ENCODE measurements around the gene SERPINF2.

Gene SERPINF2

DNA sequence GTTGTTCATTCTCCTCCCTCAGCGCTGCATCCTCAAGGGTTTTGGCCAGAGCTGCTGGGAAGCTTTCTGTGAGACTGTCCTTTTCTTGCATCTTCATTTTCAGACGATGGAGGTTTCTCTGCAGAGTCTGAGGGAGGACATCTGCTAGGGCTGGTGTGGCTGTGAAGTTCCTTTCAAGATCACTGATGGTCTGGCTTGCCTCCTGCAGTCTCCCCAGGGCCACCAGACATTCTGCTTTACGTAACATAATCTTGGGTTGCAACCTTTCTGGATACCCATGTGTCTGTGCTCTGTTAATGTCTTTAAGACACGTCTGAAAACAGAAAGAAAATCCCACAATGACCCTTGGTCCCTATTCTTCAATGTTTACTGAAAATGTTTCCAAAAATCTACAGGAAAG, 58.0 kb downstream of the SERPINF2 start:
- no peak overlapping the region for H2BK5ac ChIP-seq (ENCODE audit: low read depth, low read length, poor library complexity)
- no peaks in the 10 kb centered on the region for H3K9me3 ChIP-seq (ENCODE audit: insufficient read depth, low read depth, low read length)
- H3K79me1 ChIP-seq (ENCODE audit: low read length) = no peaks in the 10 kb centered on the region
- WGBS (ENCODE audit: extremely low coverage, insufficient coverage, insufficient read length) = no CpG with 5 or more reads among the region's 4 CpGs
- no peak overlapping the region for H4K12ac ChIP-seq (ENCODE audit: low read depth, low read length)
- H2BK120ac ChIP-seq (ENCODE audit: insufficient read depth, low read length, poor library complexity) = no peak overlapping the region
- H3K4me3 ChIP-seq (ENCODE audit: low read depth, low read length) = no peak overlapping the region
- H3K18ac ChIP-seq (ENCODE audit: low read length) = no peak overlapping the region
- H3K27me3 ChIP-seq (ENCODE audit: insufficient read depth, low read length) = no peaks in the 10 kb centered on the region
- no peak overlapping the region for H3K9ac ChIP-seq (ENCODE audit: low read length)
- no peak overlapping the region for H4K91ac ChIP-seq (ENCODE audit: low read depth, low read length)
- no peak for DNase-seq
- no peak overlapping the region for H3K27ac ChIP-seq (ENCODE audit: low read depth, low read length)
- no peak overlapping the region for H2AK5ac ChIP-seq (ENCODE audit: low read length)
- no peak overlapping the region for H3K23ac ChIP-seq (ENCODE audit: low read length)
- H3K36me3 ChIP-seq (ENCODE audit: control insufficient read depth in 1 of 2, insufficient read depth in 2 of 2, low read length in 2 of 2) = peaks cover 20 to 22% of the 10 kb centered on the region in 2 experiments
- no peak overlapping the region for H2AFZ ChIP-seq (ENCODE audit: insufficient read depth, low read length, poor library complexity)
- no peak overlapping the region for H3K4ac ChIP-seq (ENCODE audit: low read depth, low read length)
- no peak overlapping the region for H4K8ac ChIP-seq (ENCODE audit: low read depth, low read length)
- H2BK12ac ChIP-seq (ENCODE audit: low read length) = no peak overlapping the region
- peaks cover 3% of the 10 kb centered on the region in 2 experiments for H3K4me1 ChIP-seq (ENCODE audit: control insufficient read depth in 1 of 2, insufficient read depth in 2 of 2, low read length in 2 of 2)
- no peaks in the 10 kb centered on the region for H3K79me2 ChIP-seq (ENCODE audit: control insufficient read depth, insufficient read depth, low read length, poor library complexity)
- no peak overlapping the region for H3K14ac ChIP-seq (ENCODE audit: low read length)
- no peak overlapping the region for H3K4me2 ChIP-seq (ENCODE audit: low read length)

DNA sequence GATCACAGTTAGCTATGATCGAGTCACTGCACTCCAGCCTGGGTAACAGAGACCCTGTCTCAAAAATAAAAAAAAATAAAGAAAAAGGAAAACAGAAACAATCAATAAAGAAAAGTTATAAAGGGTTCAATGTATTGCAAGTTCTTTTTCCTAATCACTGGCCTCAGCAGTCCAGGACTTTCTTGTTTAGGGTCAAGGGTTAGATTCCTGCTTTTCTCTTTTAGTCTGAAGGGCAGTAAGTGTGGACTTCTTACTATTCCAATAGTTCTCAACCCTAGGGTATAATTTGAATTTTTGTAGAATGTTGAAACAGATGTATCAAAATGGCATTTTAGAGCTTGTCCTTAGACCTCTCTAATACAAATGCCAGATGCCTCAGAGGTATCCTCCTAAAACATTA, 59.8 kb downstream of the SERPINF2 start:
- Histone ChIP-seq H3K18ac (ENCODE audit: low read length) (no peak overlapping the region), H2BK5ac (ENCODE audit: low read depth, low read length, poor library complexity) (no peak overlapping the region), H3K4me2 (ENCODE audit: low read length) (no peak overlapping the region), H3K27me3 (ENCODE audit: insufficient read depth, low read length) (no peaks in the 10 kb centered on the region), H3K4ac (ENCODE audit: low read depth, low read length) (no peak overlapping the region), H3K9me3 (ENCODE audit: insufficient read depth, low read depth, low read length) (no peaks in the 10 kb centered on the region), H3K36me3 (ENCODE audit: control insufficient read depth in 1 of 2, insufficient read depth in 2 of 2, low read length in 2 of 2) (peaks cover 22 to 23% of the 10 kb centered on the region in 2 experiments), H4K12ac (ENCODE audit: low read depth, low read length) (no peak overlapping the region), H3K9ac (ENCODE audit: low read length) (no peak overlapping the region), H3K79me1 (ENCODE audit: low read length) (no peaks in the 10 kb centered on the region), H3K27ac (ENCODE audit: low read depth, low read length) (no peak overlapping the region), H2AK5ac (ENCODE audit: low read length) (no peak overlapping the region), H3K79me2 (ENCODE audit: control insufficient read depth, insufficient read depth, low read length, poor library complexity) (no peaks in the 10 kb centered on the region), H3K14ac (ENCODE audit: low read length) (no peak overlapping the region), H2AFZ (ENCODE audit: insufficient read depth, low read length, poor library complexity) (no peak overlapping the region), H3K4me3 (ENCODE audit: low read depth, low read length) (no peak overlapping the region), H4K91ac (ENCODE audit: low read depth, low read length) (no peak overlapping the region), H3K23ac (ENCODE audit: low read length) (no peak overlapping the region), H4K8ac (ENCODE audit: low read depth, low read length) (no peak overlapping the region), H2BK120ac (ENCODE audit: insufficient read depth, low read length, poor library complexity) (no peak overlapping the region), H3K4me1 (ENCODE audit: control insufficient read depth in 1 of 2, insufficient read depth in 2 of 2, low read length in 2 of 2) (peaks cover 3% of the 10 kb centered on the region in 2 experiments), H2BK12ac (ENCODE audit: low read length) (no peak overlapping the region)
- no CpG with 5 or more reads among the region's 1 CpG for WGBS (ENCODE audit: extremely low coverage, insufficient coverage, insufficient read length)
- DNase-seq = no peak

DNA sequence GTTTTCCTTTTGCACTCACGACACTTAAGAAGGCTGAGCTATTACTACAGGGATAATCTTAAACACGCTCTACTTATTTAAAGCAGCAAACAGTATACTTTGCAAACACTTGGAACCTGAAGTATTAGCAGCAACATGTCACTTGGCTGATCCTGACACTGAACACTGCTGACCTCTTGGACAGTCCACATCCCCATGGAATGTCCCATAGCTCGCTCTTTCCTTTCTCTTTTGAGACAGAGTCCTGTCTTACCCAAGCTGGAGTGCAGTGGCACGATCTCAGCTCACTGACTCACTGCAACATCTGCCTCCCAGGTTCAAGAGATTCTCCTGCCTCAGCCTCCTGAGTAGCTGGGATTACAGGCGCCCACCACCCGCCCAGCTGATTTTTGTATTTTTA, 60.6 kb downstream of the SERPINF2 start:
- no peak overlapping the region for H2BK120ac ChIP-seq (ENCODE audit: insufficient read depth, low read length, poor library complexity)
- H3K18ac ChIP-seq (ENCODE audit: low read length) = no peak overlapping the region
- no peak overlapping the region for H3K4me2 ChIP-seq (ENCODE audit: low read length)
- no peak overlapping the region for H3K9ac ChIP-seq (ENCODE audit: low read length)
- no peak overlapping the region for H4K8ac ChIP-seq (ENCODE audit: low read depth, low read length)
- peaks cover 22 to 25% of the 10 kb centered on the region in 2 experiments for H3K36me3 ChIP-seq (ENCODE audit: control insufficient read depth in 1 of 2, insufficient read depth in 2 of 2, low read length in 2 of 2)
- no peak overlapping the region for H2BK5ac ChIP-seq (ENCODE audit: low read depth, low read length, poor library complexity)
- H2AK5ac ChIP-seq (ENCODE audit: low read length) = no peak overlapping the region
- H3K4me1 ChIP-seq (ENCODE audit: control insufficient read depth in 1 of 2, insufficient read depth in 2 of 2, low read length in 2 of 2) = peaks cover 3% of the 10 kb centered on the region in 2 experiments
- no peak for DNase-seq
- H4K91ac ChIP-seq (ENCODE audit: low read depth, low read length) = no peak overlapping the region
- H3K27me3 ChIP-seq (ENCODE audit: insufficient read depth, low read length) = no peaks in the 10 kb centered on the region
- H2BK12ac ChIP-seq (ENCODE audit: low read length) = no peak overlapping the region
- no peaks in the 10 kb centered on the region for H3K79me2 ChIP-seq (ENCODE audit: control insufficient read depth, insufficient read depth, low read length, poor library complexity)
- no peak overlapping the region for H3K23ac ChIP-seq (ENCODE audit: low read length)
- no peak overlapping the region for H3K4me3 ChIP-seq (ENCODE audit: low read depth, low read length)
- no peaks in the 10 kb centered on the region for H3K79me1 ChIP-seq (ENCODE audit: low read length)
- H4K12ac ChIP-seq (ENCODE audit: low read depth, low read length) = no peak overlapping the region
- no peak overlapping the region for H3K14ac ChIP-seq (ENCODE audit: low read length)
- no peak overlapping the region for H2AFZ ChIP-seq (ENCODE audit: insufficient read depth, low read length, poor library complexity)
- H3K9me3 ChIP-seq (ENCODE audit: insufficient read depth, low read depth, low read length) = no peaks in the 10 kb centered on the region
- no peak overlapping the region for H3K4ac ChIP-seq (ENCODE audit: low read depth, low read length)
- no peak overlapping the region for H3K27ac ChIP-seq (ENCODE audit: low read depth, low read length)
- WGBS (ENCODE audit: extremely low coverage, insufficient coverage, insufficient read length) = no CpG with 5 or more reads among the region's 6 CpGs

All from trophoblast cell (in vitro differentiated cells and primary cell).